GM18907 (cell line): ENCODE measurements around the gene GLOD4.
"Not testable (repeated sequence)": the region's sequence is repeated elsewhere in the genome, so short reads cannot be mapped to it uniquely, and the experiment has no call there.

Experiments used
- ATAC-seq: cut with Tn5 transposase; IDR thresholded peaks from one replicate; pipeline ENCODE4 v1.9.1; 2021; ENCODE audit warnings: mild to moderate bottlenecking, moderate library complexity; ENCODE audit not compliant: unreplicated experiment

Gene GLOD4

DNA sequence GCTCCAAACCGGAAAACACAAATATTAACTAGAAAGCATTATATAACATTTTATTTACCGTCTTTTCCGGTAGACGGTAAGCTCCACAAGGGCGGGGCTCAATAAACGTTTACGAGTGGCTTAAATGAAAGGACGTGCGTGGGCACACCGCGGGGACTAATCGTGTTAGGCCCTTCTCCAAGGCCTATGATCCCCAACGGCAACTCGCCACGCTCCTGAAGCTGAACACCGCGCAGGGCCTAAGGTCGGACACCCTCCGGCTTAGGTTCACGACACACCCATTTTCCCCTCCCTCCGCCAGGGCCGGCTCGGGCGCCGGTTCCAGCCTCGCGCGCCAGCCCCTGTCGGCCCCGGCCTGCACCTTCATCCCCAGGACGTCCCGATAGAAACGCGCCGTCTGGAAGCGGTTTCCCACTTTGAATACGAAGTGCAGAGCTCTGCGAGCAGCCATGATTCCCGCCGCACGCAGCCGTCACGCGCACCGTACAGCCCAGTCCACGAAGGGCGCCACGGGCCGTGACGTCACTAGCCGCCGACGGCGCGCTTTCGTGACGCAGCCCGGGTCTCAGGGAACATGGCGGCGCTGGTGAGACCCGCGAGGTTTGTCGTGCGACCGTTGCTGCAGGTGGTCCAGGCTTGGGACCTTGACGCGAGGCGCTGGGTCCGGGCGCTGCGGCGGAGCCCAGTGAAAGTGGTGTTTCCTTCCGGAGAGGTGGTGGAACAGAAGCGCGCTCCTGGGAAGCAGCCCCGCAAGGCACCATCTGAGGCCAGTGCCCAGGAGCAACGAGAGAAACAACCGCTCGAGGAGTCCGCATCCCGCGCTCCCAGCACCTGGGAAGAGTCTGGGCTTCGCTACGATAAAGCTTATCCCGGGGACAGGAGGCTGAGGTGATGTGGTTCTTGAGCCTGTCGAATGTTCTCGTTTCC, at the start of gene GLOD4, which contains the start of gene MRM3:
GLOD4 (minus strand) TSS at position 476 of the 927 bp plus-strand sequence; CDS start at position 451, 25 bp downstream.
MRM3 (plus strand) TSS at position 549 of the 927 bp plus-strand sequence; CDS start at position 575, 26 bp downstream.
- peak; percentile 84 for ATAC-seq

DNA sequence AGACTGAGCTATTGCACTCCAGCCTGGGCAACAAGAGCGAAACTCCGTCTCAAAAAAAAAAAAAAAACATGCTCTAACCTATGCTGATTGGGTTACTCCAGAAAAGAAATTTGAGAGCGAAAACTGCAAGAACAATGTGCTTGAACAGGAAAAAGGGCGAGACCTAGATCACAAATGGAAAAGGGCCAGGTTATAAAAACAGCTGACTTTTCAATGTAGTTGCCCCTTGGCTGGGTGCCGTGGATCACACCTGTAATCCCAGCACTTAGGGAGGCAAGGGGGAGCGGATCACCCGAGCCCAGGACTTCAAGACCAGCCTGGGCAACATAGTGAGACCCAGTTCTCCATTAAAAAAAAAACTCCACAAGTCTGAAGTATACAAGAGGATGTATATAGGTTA, 48.9 kb upstream of the GLOD4 start:
- no peak for ATAC-seq

GRCh38 chr17:830381-830780, 48.3 kb upstream of the GLOD4 start:
- ATAC-seq: no peak

- not testable (repeated sequence) for ATAC-seq
Measured at GRCh38 chr17:829614-830013, 47.5 kb upstream of the GLOD4 start.

DNA sequence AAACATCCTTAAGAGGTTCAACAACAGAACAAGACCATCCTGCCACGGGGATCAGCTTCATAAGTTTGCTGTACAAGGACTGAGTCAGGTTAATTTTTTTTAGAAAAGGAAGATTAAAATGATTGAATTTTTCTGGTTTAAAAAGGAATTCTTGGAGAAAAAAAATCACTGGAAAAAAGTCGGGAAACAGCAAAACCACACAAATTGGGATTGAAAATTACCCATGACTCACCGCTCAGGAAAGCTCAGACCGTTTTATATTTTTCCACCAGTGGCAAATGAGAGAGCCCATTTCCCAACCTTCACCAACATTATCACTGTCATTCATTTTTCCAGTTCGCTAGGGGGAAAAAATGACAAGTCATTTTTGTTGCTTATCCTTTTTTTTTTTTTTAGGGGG, 46.7 kb upstream of the GLOD4 start:
- no peak for ATAC-seq

- ATAC-seq: no peak
Measured at GRCh38 chr17:826778-827177, 44.7 kb upstream of the GLOD4 start.

DNA sequence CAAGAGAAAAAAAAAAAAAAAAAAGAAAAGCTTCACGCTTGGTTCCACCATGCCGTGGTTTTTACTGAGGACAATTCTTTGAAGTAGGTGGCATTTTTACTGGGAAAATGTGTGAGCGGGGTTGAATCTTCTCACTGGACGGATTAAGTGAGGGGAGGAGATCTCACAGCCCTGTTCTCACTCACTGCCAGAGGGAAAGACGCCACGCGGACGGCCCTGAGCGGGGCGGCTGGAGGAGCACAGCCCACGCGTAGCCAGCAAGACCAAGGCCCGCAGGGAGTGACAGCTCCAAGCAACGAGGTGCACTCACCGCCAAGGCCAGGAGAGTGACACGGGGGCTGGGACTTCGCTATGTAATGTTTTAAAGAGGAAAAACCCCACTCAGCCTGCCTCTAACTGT, 43.1 kb upstream of the GLOD4 start:
- no peak for ATAC-seq

GRCh38 chr17:824378-824777, 42.3 kb upstream of the GLOD4 start:
- ATAC-seq: no peak

GRCh38 chr17:823501-823902, 41.4 kb upstream of the GLOD4 start:
- ATAC-seq: no peak

- ATAC-seq: no peak
Measured at GRCh38 chr17:819251-819650, 37.2 kb upstream of the GLOD4 start.

GRCh38 chr17:814371-814770, 32.3 kb upstream of the GLOD4 start:
- ATAC-seq: no peak

- ATAC-seq: no peak
Measured at GRCh38 chr17:812638-813204, 30.6 kb upstream of the GLOD4 start.

- no peak for ATAC-seq
Measured at GRCh38 chr17:811051-811784, 29.1 kb upstream of the GLOD4 start.

- ATAC-seq: no peak
Measured at GRCh38 chr17:807523-808294, 25.6 kb upstream of the GLOD4 start.

- ATAC-seq: no peak
Measured at GRCh38 chr17:806781-807522, 24.9 kb upstream of the GLOD4 start.

DNA sequence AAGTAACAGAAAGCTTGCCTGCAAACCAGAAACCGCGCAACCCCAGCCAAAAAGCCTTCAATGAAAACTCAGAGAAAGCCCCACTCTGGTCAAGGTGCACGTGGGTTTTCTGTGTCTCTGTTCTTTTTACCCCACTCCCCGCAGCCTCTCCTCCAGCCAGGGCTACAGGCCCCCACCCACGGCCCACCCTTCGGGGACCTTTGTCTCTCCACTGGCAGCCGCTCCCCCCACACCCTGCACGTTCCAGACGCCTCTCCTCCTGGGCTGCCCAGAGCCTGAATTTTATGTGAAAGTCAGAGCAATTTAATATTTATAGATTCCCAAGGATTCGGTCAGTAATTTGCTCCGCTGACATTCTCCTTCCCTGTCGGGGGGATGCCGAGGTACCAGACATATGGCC, 24.3 kb upstream of the GLOD4 start:
- ATAC-seq: no peak

GRCh38 chr17:805886-806285, 23.8 kb upstream of the GLOD4 start:
- ATAC-seq: not testable (repeated sequence)

GRCh38 chr17:804541-805435, 22.7 kb upstream of the GLOD4 start:
- ATAC-seq: no peak
